HG03045 (cell line): ENCODE data around the gene TAF10.
A peak's percentile ranks its signal among the peaks of the same experiment; 100 is the strongest.

Source experiments
- ATAC-seq: cut with Tn5 transposase; IDR thresholded peaks from one replicate; pipeline ENCODE4 v1.9.1; 2021; ENCODE audit warnings: mild to moderate bottlenecking, moderate library complexity; ENCODE audit not compliant: unreplicated experiment

Gene TAF10

DNA sequence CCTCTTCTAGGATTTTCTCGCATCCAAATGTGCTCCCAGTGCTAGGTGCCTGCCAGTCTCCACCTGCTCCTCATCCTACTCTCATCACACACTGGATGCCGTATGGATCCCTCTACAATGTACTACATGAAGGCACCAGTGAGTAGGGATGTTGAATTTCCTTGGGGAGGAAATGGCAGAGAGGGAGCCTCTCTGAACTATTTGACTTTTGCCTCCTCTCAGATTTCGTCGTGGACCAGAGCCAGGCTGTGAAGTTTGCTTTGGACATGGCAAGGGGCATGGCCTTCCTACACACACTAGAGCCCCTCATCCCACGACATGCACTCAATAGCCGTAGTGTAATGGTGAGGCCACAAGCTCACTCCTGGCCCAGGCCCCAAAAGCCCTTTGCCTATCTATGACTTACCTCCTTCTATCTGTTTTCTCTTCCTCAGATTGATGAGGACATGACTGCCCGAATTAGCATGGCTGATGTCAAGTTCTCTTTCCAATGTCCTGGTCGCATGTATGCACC is 2.5 kb downstream of the TAF10 start:
- ATAC-seq: no peak

DNA sequence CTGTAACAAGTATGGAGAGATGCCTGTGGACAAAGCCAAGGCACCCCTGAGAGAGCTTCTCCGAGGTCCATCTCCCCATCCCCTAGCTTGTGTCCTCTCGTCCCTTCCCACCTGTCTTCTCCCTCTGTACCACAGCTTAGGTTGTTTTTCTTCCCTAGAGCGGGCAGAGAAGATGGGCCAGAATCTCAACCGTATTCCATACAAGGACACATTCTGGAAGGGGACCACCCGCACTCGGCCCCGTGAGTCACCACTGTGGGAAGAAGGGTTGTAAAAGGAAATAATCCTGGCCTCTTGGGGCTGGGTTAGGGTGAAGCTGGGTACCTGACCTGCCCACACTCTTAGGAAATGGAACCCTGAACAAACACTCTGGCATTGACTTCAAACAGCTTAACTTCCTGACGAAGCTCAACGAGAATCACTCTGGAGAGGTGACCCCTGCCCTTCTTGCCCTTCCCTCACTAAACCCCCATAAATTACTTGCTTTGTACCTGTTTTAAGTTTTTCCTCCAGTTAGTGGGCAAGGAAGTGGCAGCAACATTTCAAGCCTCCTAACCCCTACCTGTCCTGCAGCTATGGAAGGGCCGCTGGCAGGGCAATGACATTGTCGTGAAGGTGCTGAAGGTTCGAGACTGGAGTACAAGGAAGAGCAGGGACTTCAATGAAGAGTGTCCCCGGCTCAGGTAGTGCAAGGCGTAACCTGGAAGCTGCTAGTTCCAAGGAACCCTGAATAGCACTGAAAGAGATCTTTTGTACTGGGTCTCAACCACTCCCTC is 3.1 kb downstream of the TAF10 start:
- no peak for ATAC-seq

DNA sequence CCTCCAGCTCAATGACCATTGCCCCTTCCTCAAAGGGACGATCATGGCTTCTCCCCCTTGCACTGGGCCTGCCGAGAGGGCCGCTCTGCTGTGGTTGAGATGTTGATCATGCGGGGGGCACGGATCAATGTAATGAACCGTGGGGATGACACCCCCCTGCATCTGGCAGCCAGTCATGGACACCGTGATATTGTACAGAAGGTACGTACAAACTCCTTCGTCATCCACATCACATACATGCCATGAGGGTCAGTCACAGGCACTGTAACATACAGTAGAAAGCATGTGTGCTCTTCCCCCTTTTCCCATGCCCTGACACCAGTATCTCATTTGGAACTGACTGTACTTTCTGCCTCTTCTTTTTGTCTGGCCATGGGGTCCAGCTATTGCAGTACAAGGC is 4.0 kb downstream of the TAF10 start:
- no peak for ATAC-seq

DNA sequence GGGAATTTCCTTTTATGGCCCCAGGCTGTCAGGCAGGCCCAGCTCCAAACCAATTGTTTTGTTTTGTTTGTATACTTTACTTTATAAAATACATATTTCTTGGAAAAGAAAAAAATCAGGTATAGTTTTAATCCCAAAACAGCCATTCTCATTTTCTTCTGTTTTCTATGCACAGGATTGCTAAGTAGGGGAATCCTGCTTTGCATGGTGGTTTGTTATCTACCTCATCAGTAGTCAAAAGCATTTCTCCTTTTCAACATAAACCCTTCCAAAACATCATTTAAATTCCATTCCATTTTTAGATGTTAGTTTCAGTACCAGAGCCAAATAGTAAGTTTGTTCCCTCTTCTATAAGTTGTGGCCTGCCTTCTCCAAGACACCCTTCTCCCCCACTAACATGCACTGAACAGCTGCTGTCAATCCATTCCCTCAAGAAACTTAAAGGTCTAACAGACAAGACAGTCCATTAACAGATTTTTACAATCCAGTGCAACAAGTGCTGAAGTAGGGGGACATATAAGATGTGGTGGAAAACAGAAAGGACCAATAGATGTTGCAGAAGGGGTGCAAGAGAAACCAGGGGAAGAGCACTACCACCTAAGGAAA is 4.7 kb downstream of the TAF10 start:
- ATAC-seq: no peak

DNA sequence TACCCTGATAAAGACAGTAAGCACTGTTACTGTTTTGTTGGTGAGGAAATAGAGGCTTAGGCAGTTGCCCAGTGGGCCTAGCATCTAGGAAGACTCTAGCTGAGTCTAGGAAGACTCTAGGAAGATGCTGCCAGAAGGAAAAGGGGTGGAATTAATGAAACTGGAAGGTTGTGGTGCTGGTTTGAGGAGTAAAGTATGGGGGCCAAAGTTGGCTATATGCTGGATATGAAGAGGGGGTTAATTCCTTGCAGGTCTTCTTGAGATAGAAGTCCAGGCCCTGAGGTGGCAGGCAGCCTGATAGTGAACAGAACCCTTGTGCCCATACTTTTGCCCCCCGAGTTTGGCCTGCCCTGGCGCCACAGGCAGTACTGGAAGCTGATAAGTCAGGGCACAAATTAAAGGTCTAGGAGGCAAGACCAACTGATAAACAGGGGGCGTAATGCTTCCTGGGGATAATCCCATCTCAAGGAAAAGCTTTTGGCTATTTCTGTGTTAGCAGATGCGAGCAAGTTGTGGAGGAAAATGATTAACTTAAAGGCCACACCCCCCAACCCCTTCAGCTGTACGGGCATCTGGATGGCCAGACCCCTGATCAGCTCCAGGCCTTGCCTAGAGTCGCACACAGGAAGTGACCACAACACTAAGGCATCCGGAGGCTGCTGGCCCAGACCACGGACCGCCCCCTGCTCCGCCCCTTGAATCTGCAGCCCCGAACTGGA is 5.4 kb downstream of the TAF10 start:
- ATAC-seq: peak; percentile 27

DNA sequence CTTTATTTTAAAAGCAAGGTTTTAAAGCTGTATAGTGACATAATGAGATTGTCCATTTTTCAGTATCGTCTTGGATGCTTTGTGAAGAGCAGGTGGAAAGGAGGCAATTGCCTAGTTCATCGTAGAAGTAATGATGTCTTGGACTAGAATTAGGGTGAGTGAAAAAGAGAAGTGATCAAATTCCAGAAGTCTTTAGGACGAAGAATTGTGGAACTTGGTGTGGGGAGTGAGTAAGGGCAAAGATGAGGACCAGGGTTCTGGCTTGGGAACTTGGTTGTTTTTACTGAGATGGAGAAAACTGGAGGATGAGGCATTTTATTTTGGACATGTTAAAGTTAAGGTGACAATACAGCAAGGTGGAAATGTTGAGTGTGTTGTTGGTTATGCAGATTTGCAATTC is 7.2 kb downstream of the TAF10 start:
- ATAC-seq: no peak

DNA sequence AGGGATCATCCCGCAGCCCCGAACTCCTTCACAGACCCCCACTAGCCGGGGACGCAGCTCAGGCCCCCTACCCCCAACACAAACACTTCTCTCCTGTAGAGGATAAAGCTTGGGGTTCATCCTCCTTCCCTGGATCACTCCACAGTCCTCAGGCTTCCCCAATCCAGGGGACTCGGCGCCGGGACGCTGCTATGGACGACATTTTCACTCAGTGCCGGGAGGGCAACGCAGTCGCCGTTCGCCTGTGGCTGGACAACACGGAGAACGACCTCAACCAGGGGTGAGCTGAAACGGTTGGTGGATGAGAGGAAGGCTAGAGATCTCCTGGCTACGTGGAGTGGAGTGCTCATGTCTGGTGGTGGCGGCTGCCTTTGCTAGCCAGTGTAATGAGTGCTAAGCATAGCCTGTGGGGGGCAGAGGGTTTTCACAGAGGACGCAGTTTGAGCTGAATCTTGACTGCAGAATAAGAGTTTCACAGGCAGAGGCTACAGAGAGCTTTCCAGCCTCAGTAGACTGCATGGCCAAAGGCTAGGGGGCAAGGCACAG is 7.9 kb downstream of the TAF10 start:
- ATAC-seq: peak; percentile 36

DNA sequence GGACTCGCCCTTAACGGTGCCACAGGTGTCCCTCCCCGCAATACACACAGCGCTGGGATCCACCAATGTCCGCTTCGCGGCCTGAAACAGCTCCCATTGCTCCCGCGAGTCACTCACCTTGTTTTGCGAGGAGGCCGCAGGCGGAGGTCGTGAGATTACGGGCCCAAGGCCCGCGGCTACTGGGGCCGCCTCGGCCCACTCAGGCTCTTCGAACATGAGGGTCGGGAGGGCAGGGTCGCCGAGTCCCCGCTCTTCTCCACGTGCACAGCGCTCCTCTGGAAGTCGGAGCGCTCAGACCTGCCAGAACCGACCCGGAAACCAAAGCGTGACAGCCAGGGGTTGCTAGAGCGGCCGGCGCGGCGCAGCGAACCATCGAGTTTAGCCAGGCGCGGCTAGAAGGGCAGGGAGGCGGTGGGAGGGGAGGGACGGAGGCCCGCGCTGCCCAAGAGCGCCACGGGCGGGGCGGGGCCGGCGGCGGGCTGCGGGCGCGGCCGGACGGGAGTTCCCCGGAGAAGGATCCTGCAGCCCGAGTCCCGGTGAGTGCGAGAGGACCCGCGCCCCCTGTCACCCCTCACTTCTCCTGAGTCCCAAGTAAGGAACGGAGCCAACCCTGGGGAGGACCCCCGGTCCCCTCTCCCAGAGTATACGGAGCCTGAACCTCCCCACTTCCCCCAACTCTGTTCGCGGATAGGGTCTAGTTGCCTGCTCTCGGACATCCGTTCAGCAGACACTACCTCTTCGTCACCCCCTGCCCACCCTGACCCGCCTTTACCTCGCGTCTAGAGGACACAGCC is 8.5 kb downstream of the TAF10 start, which contains the start of the genes ILK and RRP8:
TSS of gene ILK (plus strand) at position 488 of the 794 bp plus-strand sequence. CDS start 498 bp downstream, outside the sequence.
TSS of gene RRP8 (minus strand) at position 330 of the 794 bp plus-strand sequence. CDS start at position 216, 114 bp downstream.
- peak; percentile 77 for ATAC-seq

DNA sequence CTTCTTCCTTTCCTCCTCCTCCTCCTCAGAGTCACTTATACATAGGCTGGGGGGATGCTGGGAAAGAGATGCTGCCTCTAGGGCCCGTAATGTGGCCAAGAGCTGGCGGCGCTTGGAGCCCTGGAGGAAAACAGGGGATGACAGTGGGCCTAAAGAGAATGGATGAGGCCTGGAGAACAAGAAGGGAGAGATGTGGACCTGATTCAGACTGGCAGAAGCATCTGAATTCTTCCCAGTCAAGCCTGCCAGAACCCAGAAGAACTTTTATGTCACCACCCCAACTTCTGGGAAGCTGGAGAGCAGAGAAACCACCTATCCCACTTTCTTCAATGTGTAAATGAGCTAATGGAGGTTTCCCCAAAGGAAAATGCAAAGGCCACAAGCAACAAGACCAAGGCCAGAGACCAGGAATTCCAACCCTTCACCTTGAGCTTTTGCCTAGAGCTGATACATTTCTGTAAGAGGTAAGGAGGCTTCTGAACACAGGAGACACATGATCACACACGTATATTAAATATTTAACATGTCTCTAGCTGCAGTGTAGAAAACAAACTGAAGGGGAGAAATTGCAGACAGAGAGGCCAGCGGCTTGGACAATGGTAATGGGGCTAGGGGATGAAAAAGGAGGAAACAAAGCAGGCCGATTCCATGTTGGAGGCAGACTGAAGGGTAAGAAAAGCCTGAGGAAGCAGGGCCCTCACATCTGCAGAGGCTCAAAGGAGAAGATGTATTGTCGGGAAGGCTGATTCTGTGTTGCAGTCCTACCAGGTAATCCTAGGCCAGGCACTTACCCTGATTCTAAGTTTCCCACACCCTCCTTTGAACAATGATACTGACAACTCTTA is 9.7 kb downstream of the TAF10 start:
- ATAC-seq: no peak

DNA sequence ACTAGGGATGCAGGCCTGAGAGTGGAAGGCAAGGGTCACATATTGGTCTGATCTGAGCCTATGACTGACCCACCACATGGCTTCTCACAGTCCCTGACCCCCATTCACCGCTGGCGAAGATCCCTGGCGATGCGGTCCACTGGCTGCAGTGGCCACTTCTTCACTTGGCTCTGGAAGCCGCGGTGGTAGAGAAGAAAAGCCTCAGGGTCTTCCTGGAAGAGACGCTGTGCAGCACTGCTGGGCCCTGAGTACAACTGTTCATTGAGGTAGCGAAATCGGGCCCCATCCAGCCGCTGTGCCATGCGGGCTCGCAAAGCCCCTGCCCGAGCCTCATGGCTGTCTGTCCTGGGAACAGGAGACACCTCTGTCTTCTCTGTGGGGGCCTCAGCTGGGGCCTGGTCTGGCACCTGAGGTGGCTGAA is 11.0 kb downstream of the TAF10 start:
- ATAC-seq: no peak

DNA sequence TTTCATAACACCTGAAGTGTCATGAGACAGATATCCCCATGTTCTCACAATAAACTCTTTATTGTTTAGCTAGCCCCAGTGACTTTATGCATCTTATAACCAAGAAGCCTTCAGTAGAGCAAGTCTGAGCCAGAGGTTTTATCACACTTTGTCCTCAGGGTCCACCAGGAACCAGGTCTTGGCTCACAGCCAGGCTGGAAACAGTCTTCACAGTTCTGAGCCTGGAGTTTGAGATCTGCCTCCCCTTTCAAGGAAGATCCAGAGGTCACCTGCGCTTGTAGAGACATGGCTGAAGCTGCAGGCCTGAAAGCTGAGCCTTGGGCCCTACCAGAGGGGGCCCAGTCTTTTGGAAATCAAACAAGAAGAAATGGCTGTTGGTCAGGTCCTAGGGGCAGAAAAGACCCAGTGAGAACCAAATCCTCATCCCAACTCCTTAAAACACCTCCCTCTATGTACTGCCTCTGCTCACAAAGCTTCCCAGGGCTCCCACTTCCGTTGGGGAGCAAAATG is 12.1 kb downstream of the TAF10 start:
- ATAC-seq: no peak

DNA sequence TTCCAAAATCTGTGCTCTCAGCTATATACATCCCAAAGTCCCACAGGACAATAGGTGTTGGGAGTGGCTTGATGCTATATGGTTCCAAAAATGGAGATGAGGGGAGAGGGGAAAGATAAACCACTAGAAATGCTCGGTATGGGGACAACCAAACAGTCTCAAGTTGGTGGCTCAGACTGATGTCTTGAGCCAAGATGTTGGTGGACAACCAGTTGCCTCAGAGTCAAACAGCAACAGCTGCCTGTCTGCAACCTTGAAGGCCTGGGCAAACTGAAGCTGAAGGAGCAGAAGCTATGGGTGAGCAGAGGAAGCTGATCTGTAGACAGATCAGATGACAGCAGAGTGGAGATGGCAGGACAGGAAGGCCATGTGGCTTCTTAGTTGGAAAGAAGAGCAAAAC is 12.6 kb downstream of the TAF10 start:
- no peak for ATAC-seq

DNA sequence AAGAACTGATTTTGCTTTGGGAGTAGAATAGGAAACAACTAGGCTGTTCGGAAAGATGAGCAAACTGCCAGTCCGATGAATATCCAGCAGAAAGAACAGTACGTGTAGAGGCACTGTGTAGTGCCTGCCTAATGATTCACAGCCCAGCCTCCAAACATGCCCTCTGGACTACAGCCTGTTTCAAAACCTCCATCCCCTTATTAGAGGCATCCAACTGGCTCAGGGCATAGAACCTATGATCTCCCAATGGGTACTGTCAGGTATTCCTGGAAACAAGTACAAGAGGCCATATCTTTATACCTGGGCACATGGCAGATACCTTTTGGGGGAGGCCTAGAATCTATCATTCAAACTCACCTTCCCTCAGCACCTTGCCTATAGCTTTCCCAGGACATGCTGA is 13.5 kb downstream of the TAF10 start:
- ATAC-seq: no peak

DNA sequence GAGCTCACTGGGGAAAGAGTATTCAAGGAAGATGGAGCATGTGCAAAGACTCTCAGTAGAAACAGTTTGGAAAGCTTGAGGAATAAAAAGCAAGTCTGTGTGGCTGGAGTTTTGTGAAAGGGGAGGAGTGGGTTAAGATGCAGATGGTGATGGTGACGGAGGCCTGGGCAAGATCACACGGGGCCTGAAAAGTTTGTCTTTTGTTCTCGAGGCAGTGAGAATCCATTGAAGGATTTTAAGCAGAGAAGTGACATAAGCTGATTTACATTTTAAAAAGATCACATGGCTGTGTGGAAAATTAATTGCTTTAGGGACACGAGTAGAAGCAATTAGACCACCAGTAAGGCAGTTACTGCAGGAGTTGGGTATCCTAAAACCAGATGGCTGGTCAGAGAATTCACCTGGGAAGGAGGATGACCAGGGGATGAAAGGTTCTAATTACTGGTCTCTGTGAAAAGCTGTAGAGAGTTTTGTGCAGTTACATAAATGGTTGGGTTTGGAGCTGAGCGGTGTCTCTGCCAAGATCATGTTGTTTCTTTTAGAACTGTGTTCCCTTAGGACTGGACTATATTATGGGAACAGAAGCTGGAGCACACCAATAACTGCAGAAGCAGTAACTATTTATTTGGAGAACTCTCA is 15.7 kb downstream of the TAF10 start:
- no peak for ATAC-seq

DNA sequence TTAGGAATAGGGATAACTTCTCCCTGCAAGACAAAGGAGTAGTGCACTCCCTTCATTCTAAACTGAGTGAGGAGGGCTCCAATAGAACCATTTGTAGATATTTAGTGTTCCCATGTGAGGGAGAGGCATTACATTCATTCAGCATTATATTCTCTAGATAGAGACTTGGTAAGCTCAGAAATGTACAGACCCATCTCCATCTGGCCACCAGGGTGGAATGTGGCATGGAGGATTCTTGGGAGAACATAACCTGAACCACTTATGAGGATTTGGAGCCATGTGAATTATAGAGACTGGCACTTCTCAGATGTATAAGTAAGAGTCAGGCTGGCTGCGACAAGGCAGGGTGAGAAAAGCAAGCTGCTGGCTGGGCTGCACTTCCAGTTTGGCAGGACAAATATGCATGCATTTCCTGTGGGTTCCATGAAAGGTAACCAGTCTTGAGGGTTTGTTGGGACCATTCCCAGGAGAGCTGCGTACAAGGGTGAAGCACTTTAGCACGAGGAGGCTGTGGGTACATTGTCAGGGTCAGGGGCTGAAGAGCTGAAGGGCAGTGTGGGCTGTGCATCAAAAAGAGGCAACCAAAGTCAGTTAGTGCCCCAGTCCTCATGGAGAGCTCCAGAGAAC is 17.8 kb downstream of the TAF10 start:
- no peak for ATAC-seq

DNA sequence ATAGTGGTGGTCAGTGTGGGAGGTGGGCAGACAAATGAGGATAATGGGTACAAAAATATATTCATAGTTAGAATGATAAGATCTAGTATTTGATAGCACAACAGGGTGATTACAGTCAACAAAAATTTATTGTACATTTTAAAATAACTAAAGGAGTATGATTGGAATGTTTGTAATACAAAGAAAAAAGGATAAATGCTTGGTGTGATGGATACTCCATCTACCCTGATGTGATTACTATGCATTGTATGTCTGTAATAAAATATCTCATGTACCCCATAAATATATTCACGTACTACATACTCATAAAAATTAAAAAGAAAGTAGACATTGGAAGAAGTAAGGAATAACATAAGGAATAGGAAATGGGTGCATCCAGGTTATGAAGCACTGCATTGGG is 24.0 kb downstream of the TAF10 start:
- ATAC-seq: no peak

DNA sequence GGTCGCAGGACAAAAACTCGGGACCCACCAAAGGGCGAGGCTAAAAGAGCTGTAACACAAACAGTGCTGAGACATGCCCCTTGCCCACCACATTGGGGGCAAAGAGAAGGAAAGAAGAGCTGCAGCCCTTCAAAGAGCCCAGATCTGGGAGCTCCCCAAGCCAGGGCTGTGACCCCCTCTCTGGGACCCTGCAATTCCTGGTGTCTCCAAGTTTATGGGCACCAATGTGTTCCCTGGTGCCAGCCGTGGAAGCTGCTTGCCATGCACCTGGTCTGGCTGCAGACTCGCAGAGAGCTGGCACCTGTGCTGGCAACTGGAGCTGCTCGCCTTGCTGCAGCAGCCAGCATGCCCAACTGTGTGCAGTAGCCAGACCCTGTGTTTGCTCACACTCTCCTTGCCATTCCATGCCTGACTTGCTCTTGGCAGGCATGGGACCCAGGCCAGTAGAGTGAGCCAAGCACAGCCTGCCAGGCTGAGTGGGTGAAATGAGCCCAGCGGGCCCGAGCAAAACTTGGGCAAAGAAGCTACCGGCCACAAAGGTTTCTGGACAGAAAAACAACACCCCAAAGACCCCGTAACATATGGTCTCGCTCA is 24.6 kb downstream of the TAF10 start:
- ATAC-seq: no peak
